Neural cell (in vitro differentiated cells): Measurements from ENCODE around the gene TMEM117. TPM values are rescaled to one million over a fixed set of nuclear protein-coding genes. Genes with fewer than 3 reads are reported as not detected.

ENCODE experiments used
- H2AFZ ChIP-seq: fragments of 200-600, 300-800 bp; sonication (generic), shearing (Covaris generic); 2 replicates; pipeline ENCODE4 v1.6.0; 2014; ENCODE audit warnings: low read depth, mild to moderate bottlenecking, antibody characterized with exemption, low read length, moderate library complexity
- H3F3A ChIP-seq: fragments of 200-600 bp; shearing (Covaris generic); 2 replicates; pipeline ENCODE4 v1.6.1; 2016; ENCODE audit warnings: mild to moderate bottlenecking, moderate library complexity, mixed read lengths, antibody characterized with exemption, low read length; ENCODE audit not compliant: insufficient read depth, poor library complexity, severe bottlenecking
- H3K27ac ChIP-seq: fragments of 200-600, 300-800 bp; sonication (generic), shearing (Covaris generic); 2 replicates; pipeline ENCODE4 v1.5.1; 2014; ENCODE audit warnings: mild to moderate bottlenecking, low read length, moderate library complexity
- H3K27me3 ChIP-seq: fragments of 300-800, 200-600 bp; sonication (generic), shearing (Covaris generic); 2 replicates; pipeline ENCODE4 v1.6.0; 2014; ENCODE audit warnings: mild to moderate bottlenecking, low read depth, low read length, moderate library complexity; ENCODE audit not compliant: insufficient read depth
- H3K36me3 ChIP-seq: fragments of 300-800, 200-600 bp; sonication (generic), shearing (Covaris generic); 2 replicates; pipeline ENCODE4 v1.5.1; 2014; ENCODE audit warnings: mild to moderate bottlenecking, antibody characterized with exemption, low read length, moderate library complexity; ENCODE audit not compliant: insufficient read depth
- H3K4me2 ChIP-seq: fragments of 300-800, 200-600 bp; sonication (generic), shearing (Covaris generic); 2 replicates; pipeline ENCODE4 v1.6.0; 2014; ENCODE audit warnings: mild to moderate bottlenecking, low read length
- H3K4me3 ChIP-seq: fragments of 300-800, 200-600 bp; sonication (generic), shearing (Covaris generic); 2 replicates; pipeline ENCODE4 v1.5.1; 2014; ENCODE audit warnings: mild to moderate bottlenecking, low read length, moderate library complexity
- H3K79me2 ChIP-seq: fragments of 200-600 bp; shearing (Covaris generic); replicated peaks from 2 replicates; pipeline ENCODE4 v1.6.0; 2014; ENCODE audit warnings: mild to moderate bottlenecking, low read length, moderate library complexity; ENCODE audit not compliant: insufficient read depth
- H3K9ac ChIP-seq: fragments of 300-800, 200-600 bp; sonication (generic), shearing (Covaris generic); 2 replicates; pipeline ENCODE4 v1.6.1; 2016; ENCODE audit warnings: mild to moderate bottlenecking, low read length, mixed read lengths
- H3K9me2 ChIP-seq: fragments of 200-600 bp; shearing (Covaris generic); 2 replicates; pipeline ENCODE4 v1.6.1; 2016; ENCODE audit warnings: mild to moderate bottlenecking, low read length, mixed read lengths; ENCODE audit not compliant: insufficient read depth
- H3K9me3 ChIP-seq: fragments of 200-600, 300-800 bp; sonication (generic), shearing (Covaris generic); 2 replicates; pipeline ENCODE4 v1.6.1; 2016; ENCODE audit warnings: mild to moderate bottlenecking, mixed run types, low read length, moderate library complexity, mixed read lengths
- H4K20me1 ChIP-seq: fragments of 200-600 bp; shearing (Covaris generic); 2 replicates; pipeline ENCODE4 v1.6.1; 2016; ENCODE audit warnings: mild to moderate bottlenecking, mixed run types; ENCODE audit not compliant: insufficient read depth
- EP300 ChIP-seq: fragments of 450-650 bp; conservative IDR thresholded peaks from 2 replicates; pipeline ENCODE4 v1.6.1; 2014; ENCODE audit warnings: antibody characterized with exemption, mild to moderate bottlenecking, moderate library complexity; ENCODE audit not compliant: poor library complexity, severe bottlenecking
- EZH2 ChIP-seq: fragments of 200-600, 300-800 bp; shearing (Covaris generic), sonication (generic); IDR thresholded peaks from 2 replicates; pipeline ENCODE4 v1.6.1; 2014; ENCODE audit warnings: antibody characterized with exemption, low read length, borderline replicate concordance, mild to moderate bottlenecking; ENCODE audit not compliant: insufficient read depth, poor library complexity, severe bottlenecking
- MXI1 ChIP-seq: fragments of 450-650 bp; conservative IDR thresholded peaks from 2 replicates; pipeline ENCODE4 v1.6.1; 2014; ENCODE audit warnings: antibody characterized with exemption, mild to moderate bottlenecking; ENCODE audit not compliant: poor library complexity, severe bottlenecking
- POLR2AphosphoS5 ChIP-seq: IDR thresholded peaks from 2 replicates; pipeline ENCODE4 v1.6.1; 2012
- RAD21 ChIP-seq: fragments of 450-650 bp; conservative IDR thresholded peaks from 2 replicates; pipeline ENCODE4 v1.6.1; 2014; ENCODE audit warnings: antibody characterized with exemption, mild to moderate bottlenecking, moderate library complexity
- SMC3 ChIP-seq: fragments of 450-650 bp; conservative IDR thresholded peaks from 2 replicates; pipeline ENCODE4 v1.6.1; 2014; ENCODE audit warnings: antibody characterized with exemption, mild to moderate bottlenecking, moderate library complexity; ENCODE audit not compliant: poor library complexity
- TAF1 ChIP-seq: IDR thresholded peaks from 2 replicates; pipeline ENCODE4 v1.6.1; 2012; ENCODE audit warnings: low read depth
- polyA plus RNA-seq: library from polyadenylated mRNA; depleted of rRNA; stranded (reverse); fragments of >200 nt; gene quantifications from 2 replicates; pipeline ENCODE4 v1.2.3, GENCODE V29; 2014
- TF ChIP-seq, protein P1 (sequence below): IDR thresholded peaks from 2 replicates; pipeline ENCODE4 v1.6.1; 2012; ENCODE audit warnings: borderline replicate concordance
- TF ChIP-seq, protein P2 (sequence below): fragments of 450-650 bp; IDR thresholded peaks from 2 replicates; pipeline ENCODE4 v1.5.1; 2014; ENCODE audit warnings: antibody characterized with exemption, mild to moderate bottlenecking, moderate library complexity; ENCODE audit not compliant: poor library complexity, severe bottlenecking

The TMEM117 gene
- polyA plus RNA-seq, 1 donor from 2014 or later: 5.3 TPM

DNA sequence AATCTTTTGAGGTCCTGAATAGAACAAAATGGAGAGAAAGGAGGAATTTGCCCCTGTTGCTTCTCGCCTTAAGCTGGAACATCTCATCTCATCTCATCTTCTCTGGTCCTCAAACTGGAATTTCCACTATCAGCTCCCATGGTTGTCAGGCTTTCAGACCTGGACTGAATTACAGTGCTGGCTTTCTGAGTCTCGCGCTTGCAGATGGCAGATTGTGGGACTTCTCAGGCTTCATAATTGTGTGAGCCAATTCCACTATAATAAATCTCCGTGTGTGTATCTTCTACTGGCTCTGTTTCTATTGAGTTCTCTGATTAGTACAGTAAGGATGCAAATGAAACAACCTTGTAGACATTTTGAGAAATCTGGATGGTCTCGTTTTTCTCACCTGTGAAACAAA lies 199.0 kb downstream of the TMEM117 start:
- no peaks in the 10 kb centered on the region for H4K20me1 ChIP-seq
- no peaks in the 10 kb centered on the region for H3K27me3 ChIP-seq
- no peak overlapping the region for H3K9ac ChIP-seq
- no peak overlapping the region for H3K4me3 ChIP-seq
- no peaks in the 10 kb centered on the region for H3K9me3 ChIP-seq
- no peak overlapping the region for H3K27ac ChIP-seq
- H3K36me3 ChIP-seq: no peaks in the 10 kb centered on the region
- H2AFZ ChIP-seq: no peak overlapping the region
- no peak overlapping the region for H3K4me2 ChIP-seq
- H3K79me2 ChIP-seq: no peaks in the 10 kb centered on the region
- TF ChIP-seq EZH2: no peak
- no peak for TF ChIP-seq POLR2AphosphoS5
- no peaks in the 10 kb centered on the region for H3K9me2 ChIP-seq
- H3F3A ChIP-seq: no peaks in the 10 kb centered on the region

DNA sequence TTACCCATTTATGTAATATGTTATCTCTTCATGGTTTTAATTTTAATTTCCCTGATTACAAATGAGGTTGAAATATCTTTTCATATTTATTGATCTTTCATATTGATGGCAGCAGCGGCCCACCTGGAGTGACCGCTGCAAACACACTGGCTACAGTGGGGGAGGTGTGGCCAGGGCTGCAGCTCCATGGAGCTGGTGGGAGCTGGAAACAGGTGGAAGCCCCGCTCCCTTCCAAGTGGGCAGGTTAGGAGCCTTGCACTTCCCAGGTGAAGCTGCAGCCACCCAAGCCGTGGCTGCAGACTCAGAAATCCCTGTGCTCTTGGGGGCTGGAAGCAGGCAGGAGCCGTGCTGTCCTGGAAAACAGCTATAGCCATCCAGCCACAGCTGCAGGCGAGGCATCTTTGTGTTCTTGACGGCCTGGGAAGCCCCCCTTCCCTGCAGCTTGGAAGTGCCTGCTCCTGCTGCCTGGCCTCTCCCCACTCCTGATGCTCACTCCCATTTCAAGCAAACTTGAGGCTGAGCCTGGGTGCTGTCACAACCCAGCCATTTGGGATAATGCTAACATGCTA lies 201.1 kb downstream of the TMEM117 start:
- Histone ChIP-seq H3K9me3 (no peaks in the 10 kb centered on the region), H3K36me3 (no peaks in the 10 kb centered on the region), H3K4me3 (no peak overlapping the region), H3K27me3 (no peaks in the 10 kb centered on the region), H3K79me2 (no peaks in the 10 kb centered on the region), H3K27ac (no peak overlapping the region), H3K9ac (no peak overlapping the region), H3K4me2 (no peak overlapping the region), H2AFZ (no peak overlapping the region), H4K20me1 (no peaks in the 10 kb centered on the region), H3K9me2 (no peaks in the 10 kb centered on the region), H3F3A (no peaks in the 10 kb centered on the region)
- TF ChIP-seq EP300 (no peak), POLR2AphosphoS5 (no peak), TAF1 (no peak), MXI1 (no peak), RAD21 (no peak), SMC3 (no peak), EZH2 (no peak)
- TF ChIP-seq, protein P1, sequence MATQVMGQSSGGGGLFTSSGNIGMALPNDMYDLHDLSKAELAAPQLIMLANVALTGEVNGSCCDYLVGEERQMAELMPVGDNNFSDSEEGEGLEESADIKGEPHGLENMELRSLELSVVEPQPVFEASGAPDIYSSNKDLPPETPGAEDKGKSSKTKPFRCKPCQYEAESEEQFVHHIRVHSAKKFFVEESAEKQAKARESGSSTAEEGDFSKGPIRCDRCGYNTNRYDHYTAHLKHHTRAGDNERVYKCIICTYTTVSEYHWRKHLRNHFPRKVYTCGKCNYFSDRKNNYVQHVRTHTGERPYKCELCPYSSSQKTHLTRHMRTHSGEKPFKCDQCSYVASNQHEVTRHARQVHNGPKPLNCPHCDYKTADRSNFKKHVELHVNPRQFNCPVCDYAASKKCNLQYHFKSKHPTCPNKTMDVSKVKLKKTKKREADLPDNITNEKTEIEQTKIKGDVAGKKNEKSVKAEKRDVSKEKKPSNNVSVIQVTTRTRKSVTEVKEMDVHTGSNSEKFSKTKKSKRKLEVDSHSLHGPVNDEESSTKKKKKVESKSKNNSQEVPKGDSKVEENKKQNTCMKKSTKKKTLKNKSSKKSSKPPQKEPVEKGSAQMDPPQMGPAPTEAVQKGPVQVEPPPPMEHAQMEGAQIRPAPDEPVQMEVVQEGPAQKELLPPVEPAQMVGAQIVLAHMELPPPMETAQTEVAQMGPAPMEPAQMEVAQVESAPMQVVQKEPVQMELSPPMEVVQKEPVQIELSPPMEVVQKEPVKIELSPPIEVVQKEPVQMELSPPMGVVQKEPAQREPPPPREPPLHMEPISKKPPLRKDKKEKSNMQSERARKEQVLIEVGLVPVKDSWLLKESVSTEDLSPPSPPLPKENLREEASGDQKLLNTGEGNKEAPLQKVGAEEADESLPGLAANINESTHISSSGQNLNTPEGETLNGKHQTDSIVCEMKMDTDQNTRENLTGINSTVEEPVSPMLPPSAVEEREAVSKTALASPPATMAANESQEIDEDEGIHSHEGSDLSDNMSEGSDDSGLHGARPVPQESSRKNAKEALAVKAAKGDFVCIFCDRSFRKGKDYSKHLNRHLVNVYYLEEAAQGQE: no peak
- TF ChIP-seq, protein P2, sequence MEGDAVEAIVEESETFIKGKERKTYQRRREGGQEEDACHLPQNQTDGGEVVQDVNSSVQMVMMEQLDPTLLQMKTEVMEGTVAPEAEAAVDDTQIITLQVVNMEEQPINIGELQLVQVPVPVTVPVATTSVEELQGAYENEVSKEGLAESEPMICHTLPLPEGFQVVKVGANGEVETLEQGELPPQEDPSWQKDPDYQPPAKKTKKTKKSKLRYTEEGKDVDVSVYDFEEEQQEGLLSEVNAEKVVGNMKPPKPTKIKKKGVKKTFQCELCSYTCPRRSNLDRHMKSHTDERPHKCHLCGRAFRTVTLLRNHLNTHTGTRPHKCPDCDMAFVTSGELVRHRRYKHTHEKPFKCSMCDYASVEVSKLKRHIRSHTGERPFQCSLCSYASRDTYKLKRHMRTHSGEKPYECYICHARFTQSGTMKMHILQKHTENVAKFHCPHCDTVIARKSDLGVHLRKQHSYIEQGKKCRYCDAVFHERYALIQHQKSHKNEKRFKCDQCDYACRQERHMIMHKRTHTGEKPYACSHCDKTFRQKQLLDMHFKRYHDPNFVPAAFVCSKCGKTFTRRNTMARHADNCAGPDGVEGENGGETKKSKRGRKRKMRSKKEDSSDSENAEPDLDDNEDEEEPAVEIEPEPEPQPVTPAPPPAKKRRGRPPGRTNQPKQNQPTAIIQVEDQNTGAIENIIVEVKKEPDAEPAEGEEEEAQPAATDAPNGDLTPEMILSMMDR: no peak
